Measurements from ENCODE around the gene ACP7.
A peak's percentile ranks its signal among the peaks of the same experiment; 100 is the strongest.
"Not testable (repeated sequence)": the region's sequence is repeated elsewhere in the genome, so short reads cannot be mapped to it uniquely, and the experiment has no call there.

Gene ACP7

GRCh38 chr19:39083983-39084731 is at the start of gene ACP7:
Gene ACP7 (plus strand): TSS chr19:39084368. CDS start chr19:39085270, 902 bp downstream.
- no peak for DNase-seq (ENCODE audit: low read depth in 2 of 3, low spot score in 1 of 3)

DNA sequence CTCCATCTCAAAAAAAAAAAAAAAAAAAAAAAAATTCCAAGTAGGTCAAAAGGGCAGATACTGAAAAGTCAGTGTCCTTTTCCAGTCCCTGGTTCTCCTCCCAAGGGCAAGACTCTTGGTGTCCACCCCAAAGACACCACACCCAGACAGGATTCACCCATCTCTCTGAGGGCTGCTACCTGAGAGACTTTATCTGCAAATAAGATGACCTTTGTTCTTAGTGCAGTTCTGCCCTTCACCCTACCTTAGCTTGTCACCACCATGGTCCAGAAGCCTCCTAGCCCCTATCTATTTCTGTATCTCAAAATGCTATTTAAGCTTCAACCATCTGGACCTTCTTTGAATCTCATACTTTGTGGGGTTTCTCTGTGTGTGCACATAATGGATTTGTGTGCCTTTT is 47.6 kb upstream of the ACP7 start:
- no peak for DNase-seq (ENCODE audit: low read depth in 2 of 3, low spot score in 1 of 3)

DNA sequence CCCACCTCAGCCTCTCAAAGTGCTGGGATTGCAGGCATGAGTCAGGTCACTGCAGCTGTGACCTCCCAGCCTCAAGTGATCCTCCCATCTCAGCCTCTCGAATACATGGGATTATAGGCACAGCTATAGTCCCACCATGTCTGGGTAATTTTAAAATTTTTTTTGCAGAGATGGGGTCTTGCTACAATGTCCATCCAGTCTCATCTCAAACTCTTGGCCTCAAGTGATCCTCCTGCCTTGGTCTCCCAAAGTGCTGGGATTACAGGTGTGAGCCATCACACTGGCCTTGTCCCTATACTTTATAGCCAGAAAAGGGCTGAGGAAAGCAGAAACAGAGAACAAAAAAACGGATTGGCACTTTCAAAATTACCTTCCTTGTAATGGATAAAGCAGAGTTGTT is 47.0 kb upstream of the ACP7 start:
- no peak for DNase-seq (ENCODE audit: low read depth in 2 of 3, low spot score in 1 of 3)

DNA sequence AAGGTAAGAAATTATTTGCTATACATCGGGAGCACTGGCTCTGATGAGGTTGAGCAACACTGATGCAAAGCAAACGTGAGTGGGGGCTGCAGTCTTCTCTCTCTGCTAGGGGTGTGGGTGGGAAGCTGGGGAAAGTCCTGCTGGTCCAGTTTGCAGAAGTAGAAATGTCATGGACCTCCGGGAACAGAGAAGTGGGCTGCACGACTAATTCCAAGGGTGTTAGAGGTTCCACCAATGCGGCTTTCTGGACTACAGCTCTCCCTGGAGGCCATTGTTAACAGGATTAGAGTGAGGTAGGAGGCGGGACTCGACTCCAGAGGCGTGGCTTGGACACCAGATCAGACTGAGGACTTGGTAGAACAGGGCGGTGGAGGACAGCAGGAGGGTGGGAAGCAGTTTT is 46.1 kb upstream of the ACP7 start:
- no peak for DNase-seq (ENCODE audit: low read depth in 2 of 3, low spot score in 1 of 3)

- no peak for DNase-seq (ENCODE audit: low read depth in 2 of 3, low spot score in 1 of 3)
Observed at GRCh38 chr19:39045506-39045905, 38.7 kb upstream of the ACP7 start.

GRCh38 chr19:39046037-39046821 is 37.9 kb upstream of the ACP7 start:
- DNase-seq (ENCODE audit: low read depth in 2 of 3, low spot score in 1 of 3), result no peak

DNA sequence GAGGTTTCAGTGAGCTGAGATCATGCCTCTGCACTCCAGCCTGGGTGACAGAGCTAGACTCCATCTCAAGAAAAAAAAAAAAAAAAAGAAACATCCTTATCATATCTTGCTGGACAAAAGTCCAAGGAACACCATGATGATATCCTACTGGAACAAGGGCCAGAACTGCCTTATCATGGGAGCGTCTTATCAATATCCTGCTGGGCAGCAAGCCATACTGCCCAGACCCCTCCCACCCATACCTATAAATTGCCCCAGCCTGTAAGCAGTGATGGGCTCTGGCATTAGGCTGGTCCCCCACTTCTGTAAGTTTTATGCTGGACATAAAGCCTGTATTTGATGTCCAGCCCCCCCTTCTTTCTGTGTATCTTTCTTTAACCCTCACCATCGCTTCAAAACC is 37.1 kb upstream of the ACP7 start:
- no peak for DNase-seq (ENCODE audit: low read depth in 2 of 3, low spot score in 1 of 3)

DNA sequence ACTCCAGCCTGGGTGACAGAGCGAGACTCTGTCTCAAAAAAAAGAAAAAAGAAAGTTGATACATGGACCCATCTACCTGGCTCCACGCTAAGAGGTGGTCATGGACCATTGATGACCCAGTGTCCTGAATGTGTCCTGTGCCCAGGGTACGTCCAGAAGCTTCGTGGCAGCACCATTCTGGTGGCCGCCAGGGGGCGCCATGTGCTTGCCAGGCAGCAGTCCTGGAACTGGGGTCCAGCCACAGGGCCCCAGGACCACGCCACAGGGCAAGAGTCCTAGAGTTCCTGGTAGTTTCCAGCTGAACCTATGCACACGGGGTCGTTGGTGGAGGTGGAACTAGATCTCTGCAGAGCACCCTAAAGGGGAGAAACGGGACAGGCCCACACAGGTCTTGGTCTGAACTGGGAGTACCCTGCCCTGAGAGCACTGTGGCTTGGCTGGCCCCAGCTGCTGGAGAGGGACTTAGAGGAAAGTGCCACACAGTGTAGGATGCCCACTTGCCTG is 31.9 kb upstream of the ACP7 start:
- peak in 2 of 3 donors; percentile 48 to 59 for DNase-seq (ENCODE audit: low read depth in 2 of 3, low spot score in 1 of 3)

GRCh38 chr19:39052846-39053245 is 31.3 kb upstream of the ACP7 start:
- DNase-seq (ENCODE audit: low read depth in 2 of 3, low spot score in 1 of 3), result no peak

DNA sequence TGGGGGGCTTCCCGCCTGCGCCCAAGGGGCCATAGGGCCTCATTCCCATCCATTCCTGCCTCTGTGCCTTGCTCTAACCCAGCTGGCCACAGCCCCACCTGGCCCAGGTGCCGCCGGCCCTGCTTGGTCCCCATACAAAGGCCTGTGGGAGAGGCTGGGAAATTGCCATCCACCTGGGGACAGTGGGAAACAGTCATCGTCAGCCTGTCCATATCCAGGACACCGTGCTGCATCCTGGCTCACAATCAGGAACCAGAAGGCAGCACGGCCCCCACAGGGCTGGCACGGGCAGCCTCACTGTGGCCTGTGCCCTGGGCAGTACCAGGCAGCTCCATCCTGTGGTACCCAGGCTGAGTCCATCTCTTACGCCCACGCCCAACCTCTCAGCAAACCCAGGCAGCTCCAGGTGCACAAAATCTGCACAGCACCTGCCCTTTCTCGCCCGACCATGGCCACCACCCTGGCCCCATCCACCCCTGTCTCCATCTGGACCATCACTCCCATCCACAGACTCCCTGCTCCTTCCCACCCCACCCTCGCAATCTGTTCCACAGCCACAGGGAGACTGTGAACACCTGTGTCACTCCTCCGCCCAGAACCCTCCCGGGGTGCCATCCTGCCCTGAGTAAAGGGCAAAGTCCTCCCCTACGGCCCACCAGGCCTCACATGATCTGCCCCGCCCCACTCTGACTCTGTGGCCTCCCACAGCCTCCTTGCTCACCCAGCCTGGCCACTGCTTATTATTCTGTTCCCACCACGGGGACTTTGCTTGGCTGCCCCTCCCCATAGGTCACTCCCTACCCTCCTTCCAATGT is 30.7 kb upstream of the ACP7 start:
- no peak for DNase-seq (ENCODE audit: low read depth in 2 of 3, low spot score in 1 of 3)

DNA sequence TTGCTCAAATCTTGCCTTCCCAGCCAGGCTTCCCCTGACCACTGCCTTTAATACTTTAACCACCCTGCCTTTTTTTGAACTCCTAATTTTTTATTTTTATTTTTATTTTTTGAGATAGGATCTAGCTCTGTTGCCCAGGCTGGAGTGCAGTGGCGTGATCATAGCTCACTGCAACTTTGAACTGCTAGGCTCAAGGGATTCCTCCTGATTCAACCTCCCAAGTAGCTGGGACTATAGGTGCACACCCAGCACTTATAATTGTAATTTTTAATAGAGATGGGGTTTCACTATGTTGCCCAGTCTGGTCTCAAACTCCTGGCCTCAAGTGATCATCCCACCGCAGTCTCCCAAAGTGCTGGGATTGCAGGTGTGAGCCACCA is 30.1 kb upstream of the ACP7 start:
- no peak for DNase-seq (ENCODE audit: low read depth in 2 of 3, low spot score in 1 of 3)

- DNase-seq (ENCODE audit: low read depth in 2 of 3, low spot score in 1 of 3), result no peak
Observed at GRCh38 chr19:39057615-39058014, 26.6 kb upstream of the ACP7 start.

GRCh38 chr19:39059302-39059701 is 24.9 kb upstream of the ACP7 start:
- no peak for DNase-seq (ENCODE audit: low read depth in 2 of 3, low spot score in 1 of 3)

- no peak for DNase-seq (ENCODE audit: low read depth in 2 of 3, low spot score in 1 of 3)
Observed at GRCh38 chr19:39060171-39060570, 24.0 kb upstream of the ACP7 start.

DNA sequence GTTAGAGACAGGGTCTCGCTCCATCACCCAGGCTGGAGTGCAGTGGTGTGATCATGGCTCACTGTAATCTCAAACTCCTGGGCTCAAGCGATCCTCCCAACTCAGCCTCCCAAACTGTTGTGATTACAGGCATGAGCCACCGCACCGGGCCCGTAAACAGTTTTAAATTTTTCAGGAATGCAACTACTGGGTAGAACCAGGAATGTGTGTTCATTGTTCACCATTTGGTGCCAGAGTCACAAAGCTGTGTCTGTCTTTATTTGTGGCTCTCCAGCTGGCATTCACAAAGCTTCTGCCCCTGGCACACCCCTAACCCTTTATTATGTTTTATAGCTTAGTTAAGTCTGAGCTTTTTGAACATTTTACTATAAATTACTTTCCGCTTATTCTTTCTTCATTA is 19.8 kb upstream of the ACP7 start:
- DNase-seq (ENCODE audit: low read depth in 2 of 3, low spot score in 1 of 3), result no peak

DNA sequence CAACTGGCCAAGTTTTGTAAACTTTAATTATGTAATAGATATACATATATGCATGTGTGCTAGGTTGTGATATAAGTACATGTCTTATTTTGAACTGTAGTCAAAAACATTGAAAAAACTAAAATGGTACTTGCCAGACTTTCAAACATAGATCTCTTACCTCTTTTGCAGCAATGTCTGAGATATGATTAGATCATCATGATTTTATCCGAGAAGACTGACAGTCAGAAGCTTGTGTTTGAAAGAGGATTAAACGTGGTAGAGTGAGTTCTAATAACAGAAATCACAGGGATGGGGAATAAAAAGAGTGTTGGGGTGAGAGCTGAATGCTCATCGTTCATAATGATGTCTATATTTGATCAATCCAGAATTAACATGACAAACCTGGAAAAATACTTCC is 18.2 kb upstream of the ACP7 start:
- DNase-seq (ENCODE audit: low read depth in 2 of 3, low spot score in 1 of 3), result no peak

DNA sequence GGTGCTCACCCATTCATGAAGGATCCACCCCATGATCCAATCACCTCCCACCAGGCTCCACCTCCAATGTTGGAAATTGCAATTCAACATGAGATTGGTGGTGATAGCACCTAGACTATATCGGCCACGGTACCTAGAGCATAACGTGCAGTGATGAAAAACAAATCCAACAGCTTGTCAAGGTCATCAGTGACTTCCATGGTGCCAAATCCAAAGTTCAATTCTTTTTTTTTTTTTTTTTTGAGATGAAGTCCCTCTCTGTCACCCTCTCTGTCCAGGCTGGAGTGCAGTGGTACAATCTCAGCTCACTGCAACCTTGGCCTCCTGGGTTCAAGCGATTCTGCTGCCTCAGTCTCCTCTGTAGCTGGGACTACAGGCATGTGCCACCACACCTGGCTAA is 17.1 kb upstream of the ACP7 start:
- no peak for DNase-seq (ENCODE audit: low read depth in 2 of 3, low spot score in 1 of 3)

GRCh38 chr19:39068259-39068658 is 15.9 kb upstream of the ACP7 start:
- DNase-seq (ENCODE audit: low read depth in 2 of 3, low spot score in 1 of 3), result not testable (repeated sequence)

GRCh38 chr19:39070888-39071287 is 13.3 kb upstream of the ACP7 start:
- no peak for DNase-seq (ENCODE audit: low read depth in 2 of 3, low spot score in 1 of 3)

DNA sequence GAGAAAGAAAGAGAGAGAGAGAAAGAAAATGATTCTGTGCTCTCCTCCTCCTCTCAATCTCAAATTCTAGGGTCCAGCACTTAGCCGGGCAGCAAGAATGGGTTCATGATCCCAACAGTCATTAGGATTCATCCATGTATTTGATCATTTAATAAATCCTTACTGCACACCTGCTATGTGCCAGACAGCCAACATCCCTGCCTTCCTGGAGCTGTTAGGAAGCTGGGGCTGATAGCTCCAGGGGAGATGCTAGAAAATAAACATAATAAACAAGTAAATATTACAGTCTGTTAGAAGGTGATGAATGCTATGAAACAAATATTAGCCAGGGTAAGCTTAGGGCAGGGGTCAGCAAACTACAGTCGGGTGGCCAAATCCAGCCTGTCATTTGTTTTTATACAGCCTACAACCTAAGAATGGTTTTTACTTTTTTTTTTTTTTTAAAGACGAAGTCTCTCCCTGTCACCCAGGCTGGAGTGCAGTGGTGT is 9.9 kb upstream of the ACP7 start:
- DNase-seq (ENCODE audit: low read depth in 2 of 3, low spot score in 1 of 3), result no peak

DNA sequence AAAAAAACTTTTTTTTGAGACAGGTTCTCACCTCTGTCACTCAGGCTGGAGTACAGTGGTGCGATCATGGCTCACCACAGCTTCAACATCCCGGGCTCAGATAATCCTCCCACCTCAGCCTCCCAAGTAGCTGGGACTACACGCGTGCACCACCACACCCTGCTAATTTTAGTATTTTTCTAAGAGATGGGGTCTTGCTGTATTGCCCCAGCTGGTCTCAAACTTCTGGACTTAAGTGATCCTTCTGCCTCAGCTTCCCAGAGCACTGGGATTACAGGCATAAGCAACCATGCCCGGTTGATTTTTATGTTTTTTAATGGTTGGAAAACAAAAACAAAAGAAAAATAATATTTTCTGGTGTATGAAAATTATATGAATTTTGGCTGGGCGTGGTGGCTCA is 9.2 kb upstream of the ACP7 start:
- no peak for DNase-seq (ENCODE audit: low read depth in 2 of 3, low spot score in 1 of 3)
